Left ventricle myocardium inferior (tissue), 1 donor: ENCODE results near the gene ASTN2. TPM values are rescaled to one million over a fixed set of nuclear protein-coding genes. Genes with fewer than 3 reads are reported as not detected.

Source experiments
- DNase-seq: peaks from one replicate; pipeline ENCODE4 v3.0.0-alpha.2; 2020
- H3K27ac ChIP-seq: fragments of 200-600 bp; replicated peaks from 2 replicates; pipeline ENCODE4 v1.8.0; 2021
- H3K27me3 ChIP-seq: fragments of 200-600 bp; 2 replicates; pipeline ENCODE4 v1.8.0; 2021; ENCODE audit warnings: low read depth
- H3K36me3 ChIP-seq: fragments of 200-600 bp; 2 replicates; pipeline ENCODE4 v1.8.0; 2021
- H3K4me1 ChIP-seq: fragments of 200-600 bp; 2 replicates; pipeline ENCODE4 v1.8.0; 2021
- H3K4me3 ChIP-seq: fragments of 200-600 bp; 2 replicates; pipeline ENCODE4 v1.8.0; 2021; ENCODE audit warnings: mild to moderate bottlenecking, moderate library complexity
- H3K9me3 ChIP-seq: fragments of 200-600 bp; replicated peaks from 2 replicates; pipeline ENCODE4 v1.8.0; 2021
- CTCF ChIP-seq: fragments of 200-600 bp; IDR thresholded peaks from 2 replicates; pipeline ENCODE4 v1.8.0; 2021; ENCODE audit warnings: antibody characterized with exemption, mild to moderate bottlenecking, borderline replicate concordance
- intact Hi-C: fragments of 100-400 bp; cut with micrococcal nuclease; formaldehyde crosslinking; loops from one replicate; pipeline ENCODE4 v1.11.0; 2022
- total RNA-seq: library from RNA; stranded (reverse); fragmentation: NEBNext Ultra II Directional; extraction: Animal tissue kit (Norgen Biotek cat#: 25700); gene quantifications from one replicate; pipeline ENCODE4 v1.2.1, GENCODE V29; 2021
- donor health status: DM: no; HTN: yes; CAD: no; lungs with severe emphysema.

ASTN2 gene
- total RNA-seq, 1 donor from 2014 or later: 6.1 TPM

- H3K4me3 ChIP-seq: no peak overlapping the region
- H3K27ac ChIP-seq: no peak overlapping the region
- no peaks in the 10 kb centered on the region for H3K4me1 ChIP-seq
- no peak for TF ChIP-seq CTCF
- H3K9me3 ChIP-seq: no peaks in the 10 kb centered on the region
- DNase-seq: no peak
- H3K36me3 ChIP-seq: no peaks in the 10 kb centered on the region
- intact Hi-C loops: no loop called here
- no peaks in the 10 kb centered on the region for H3K27me3 ChIP-seq
Observed at GRCh38 chr9:116716438-116716837, 698.4 kb downstream of the ASTN2 start.

DNA sequence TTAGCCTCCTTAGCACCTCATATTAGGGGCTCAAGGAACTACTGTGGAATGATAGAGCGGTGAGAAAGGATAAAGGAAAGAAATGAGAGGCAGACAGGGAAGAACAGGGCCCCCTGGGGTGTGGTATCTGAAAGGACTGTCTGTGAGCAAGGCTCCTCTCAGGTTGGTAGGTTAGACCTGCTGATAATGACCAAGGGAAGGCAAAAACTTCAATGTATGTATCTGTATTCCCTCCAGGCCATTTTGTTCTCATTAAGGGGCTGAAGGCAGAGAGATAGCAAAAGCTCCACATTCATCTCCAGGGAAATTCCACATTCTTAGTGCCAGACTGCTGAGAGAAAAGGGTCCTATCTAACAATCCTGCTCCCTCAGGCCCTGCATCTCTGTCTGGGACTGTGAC lies 699.1 kb downstream of the ASTN2 start:
- no peak overlapping the region for H3K4me3 ChIP-seq
- intact Hi-C loops: no loop called here
- H3K9me3 ChIP-seq: no peaks in the 10 kb centered on the region
- no peak for DNase-seq
- H3K27me3 ChIP-seq: no peaks in the 10 kb centered on the region
- H3K36me3 ChIP-seq: no peaks in the 10 kb centered on the region
- H3K27ac ChIP-seq: no peak overlapping the region
- H3K4me1 ChIP-seq: no peaks in the 10 kb centered on the region
- TF ChIP-seq CTCF: no peak

GRCh38 chr9:116713271-116713670 lies 701.6 kb downstream of the ASTN2 start:
- H3K4me3 ChIP-seq: no peak overlapping the region
- no peaks in the 10 kb centered on the region for H3K4me1 ChIP-seq
- H3K27ac ChIP-seq: no peak overlapping the region
- intact Hi-C loops: no loop called here
- no peak for TF ChIP-seq CTCF
- DNase-seq: no peak
- H3K9me3 ChIP-seq: no peaks in the 10 kb centered on the region
- H3K27me3 ChIP-seq: no peaks in the 10 kb centered on the region
- H3K36me3 ChIP-seq: no peaks in the 10 kb centered on the region

DNA sequence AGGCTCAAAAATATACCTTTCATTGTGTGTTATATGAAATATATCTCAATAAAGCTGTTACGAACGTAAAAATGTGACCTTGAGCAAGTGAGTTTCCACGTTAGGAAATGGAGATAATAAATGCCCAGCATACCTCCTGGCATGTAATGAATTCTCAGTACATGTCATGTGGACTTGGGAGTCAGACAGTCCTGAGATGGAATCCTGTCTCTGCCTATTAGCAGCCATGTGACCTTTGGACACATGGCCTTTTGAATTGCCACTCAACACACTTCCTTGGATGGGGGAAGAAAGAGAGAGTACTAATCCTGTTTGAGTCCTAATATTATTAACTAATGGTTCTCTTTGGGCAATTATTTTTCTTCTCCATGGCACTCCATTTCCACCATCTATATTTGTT lies 702.1 kb downstream of the ASTN2 start:
- Histone ChIP-seq H3K4me3 (no peak overlapping the region), H3K4me1 (no peaks in the 10 kb centered on the region), H3K9me3 (no peaks in the 10 kb centered on the region), H3K27me3 (no peaks in the 10 kb centered on the region), H3K36me3 (no peaks in the 10 kb centered on the region), H3K27ac (no peak overlapping the region)
- intact Hi-C loops: no loop called here
- DNase-seq: no peak
- no peak for TF ChIP-seq CTCF

DNA sequence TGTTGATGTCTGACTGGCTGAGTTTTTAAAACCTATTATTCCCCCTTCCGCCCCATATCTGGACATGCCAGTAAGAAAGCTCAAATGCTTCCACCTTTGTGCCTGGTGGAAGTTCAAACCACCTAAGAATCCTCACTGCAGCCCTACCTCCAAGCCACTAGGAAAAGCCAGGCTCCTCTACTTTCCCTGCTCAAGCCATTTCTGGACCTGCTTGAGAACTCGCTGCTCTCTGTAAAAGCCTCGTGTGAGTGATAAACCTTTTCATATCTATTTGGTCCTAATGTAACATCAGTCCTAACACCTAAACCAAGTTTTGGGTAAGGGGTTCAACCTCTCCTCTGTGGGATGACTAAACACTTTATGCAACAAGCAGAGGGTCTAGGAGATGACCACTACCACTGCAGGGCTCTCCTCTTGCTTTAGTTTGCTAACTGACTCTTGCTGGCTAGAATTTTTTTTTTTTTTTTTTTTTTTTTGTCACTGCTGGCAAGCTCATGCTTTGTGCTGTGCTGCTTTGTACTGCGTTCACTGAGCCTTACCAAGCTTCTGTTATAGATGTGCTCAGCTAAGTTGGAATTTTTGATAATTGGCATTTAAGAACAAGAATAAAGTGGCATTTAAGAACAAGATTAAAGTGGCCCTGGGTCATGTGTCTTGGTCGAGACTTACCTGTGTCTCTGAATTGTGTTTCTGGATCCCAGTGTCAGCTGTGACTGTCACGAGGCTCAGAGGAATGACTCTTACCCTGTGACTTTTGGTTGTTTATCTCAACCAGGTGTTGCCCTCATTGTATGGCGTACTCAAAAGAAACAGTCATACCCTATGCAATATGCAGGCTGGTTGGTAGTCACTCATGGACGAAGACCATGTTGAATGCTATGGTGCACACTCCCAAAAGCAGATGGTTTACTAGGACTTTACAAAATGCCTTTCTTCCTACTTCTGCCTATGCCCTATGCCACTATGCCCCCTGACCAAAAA lies 708.3 kb downstream of the ASTN2 start:
- no peak overlapping the region for H3K27ac ChIP-seq
- H3K9me3 ChIP-seq: no peaks in the 10 kb centered on the region
- H3K4me1 ChIP-seq: peaks cover 1% of the 10 kb centered on the region
- intact Hi-C loops: no loop called here
- no peak for DNase-seq
- H3K27me3 ChIP-seq: no peaks in the 10 kb centered on the region
- H3K36me3 ChIP-seq: peaks cover 5% of the 10 kb centered on the region
- no peak overlapping the region for H3K4me3 ChIP-seq
- no peak for TF ChIP-seq CTCF
